GM15510 (cell line): Measurements from ENCODE around the gene GGA1.
A peak's percentile ranks its signal among the peaks of the same experiment; 100 is the strongest.

Experiments
- POLR2A ChIP-seq: IDR thresholded peaks from 3 replicates; pipeline ENCODE4 v1.6.1; 2011; ENCODE audit warnings: borderline replicate concordance; ENCODE audit not compliant: insufficient read length; ENCODE audit errors: extremely low read depth

Gene GGA1

DNA sequence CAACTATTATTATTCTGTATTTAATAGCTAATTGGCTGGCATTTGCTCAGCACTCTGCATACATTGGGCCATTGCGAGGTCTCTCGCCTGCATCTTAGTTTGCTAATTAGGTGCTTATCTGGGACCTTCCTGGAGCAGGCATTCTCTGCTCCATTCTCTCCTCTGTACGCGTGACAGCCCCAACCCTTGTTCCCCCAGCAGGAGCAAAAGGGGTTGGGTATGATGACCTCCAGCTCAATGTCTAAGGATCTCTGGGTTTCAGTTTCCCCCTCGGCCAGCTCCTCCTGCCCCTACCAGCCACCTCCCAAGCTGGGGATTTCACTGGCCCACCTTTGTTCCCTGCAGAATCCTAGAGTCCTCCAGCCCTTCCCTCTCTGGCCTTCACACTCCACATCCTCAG lies 19.0 kb upstream of the GGA1 start:
- TF ChIP-seq POLR2A, result no peak

- no peak for TF ChIP-seq POLR2A
These were observed 16.7 kb upstream of the GGA1 start for GRCh38 chr22:37591823-37592404.

GRCh38 chr22:37594237-37594636 lies 14.4 kb upstream of the GGA1 start:
- TF ChIP-seq POLR2A, result no peak

GRCh38 chr22:37599153-37599552 lies 9.5 kb upstream of the GGA1 start:
- no peak for TF ChIP-seq POLR2A

DNA sequence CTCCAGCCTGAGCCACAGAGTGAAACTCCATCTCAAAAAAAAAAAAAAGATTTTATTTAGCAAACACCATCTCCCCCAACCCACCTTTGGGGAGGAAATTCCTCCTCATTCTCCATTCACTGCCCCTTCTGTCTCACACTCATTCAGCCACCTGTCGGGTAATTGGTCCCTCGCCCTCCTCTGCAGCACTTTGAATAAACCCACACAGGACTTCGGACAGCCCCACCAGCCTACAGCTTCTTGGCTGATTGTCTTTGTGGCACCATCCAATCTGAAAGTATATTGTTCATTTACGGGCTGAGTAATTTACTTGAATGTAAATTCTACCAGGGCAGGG lies 7.5 kb upstream of the GGA1 start:
- TF ChIP-seq POLR2A, result no peak

- no peak for TF ChIP-seq POLR2A
These were observed 6.8 kb upstream of the GGA1 start for GRCh38 chr22:37601540-37602442.

GRCh38 chr22:37604074-37604473 lies 4.6 kb upstream of the GGA1 start:
- no peak for TF ChIP-seq POLR2A

- no peak for TF ChIP-seq POLR2A
These were observed 3.8 kb upstream of the GGA1 start for GRCh38 chr22:37604875-37605274.

GRCh38 chr22:37607010-37607934 lies 1.4 kb upstream of the GGA1 start:
- no peak for TF ChIP-seq POLR2A

- no peak for TF ChIP-seq POLR2A
These were observed 628 bp upstream of the GGA1 start for GRCh38 chr22:37607935-37608476.

- TF ChIP-seq POLR2A, result peak; percentile 21
These were observed 862 bp downstream of the GGA1 start for GRCh38 chr22:37609240-37610152.

DNA sequence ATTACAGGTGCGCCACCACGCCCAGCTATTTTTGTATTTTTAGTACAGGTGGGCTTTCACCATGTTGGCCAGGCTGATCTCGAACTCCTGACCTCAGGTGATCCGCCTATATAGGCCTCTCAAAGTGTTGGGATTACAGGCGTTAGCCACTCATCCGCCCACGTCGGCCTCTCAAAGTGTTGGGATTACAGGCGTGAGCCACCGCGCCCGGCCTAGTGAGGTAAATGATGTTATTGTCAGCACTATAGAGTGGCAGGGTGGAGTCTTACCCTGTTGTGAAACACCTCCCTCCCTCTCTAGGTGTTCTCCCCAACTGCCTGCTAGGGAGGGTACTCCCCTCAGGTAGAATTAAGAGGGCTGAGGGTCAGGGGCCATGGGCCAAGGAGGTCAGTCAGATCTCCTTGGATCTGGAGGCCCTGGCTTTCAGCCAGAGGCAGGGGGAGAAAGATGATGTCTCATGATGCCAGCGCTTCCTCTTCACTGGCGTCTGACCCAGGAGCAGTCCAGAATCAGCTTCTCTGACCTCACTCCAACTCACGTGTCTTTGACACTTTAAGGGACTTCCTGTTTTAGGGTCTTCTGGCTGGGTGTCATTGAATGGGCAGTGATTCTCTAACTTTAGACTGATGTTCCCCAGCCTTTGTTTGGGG lies 2.0 kb downstream of the GGA1 start:
- TF ChIP-seq POLR2A, result no peak

DNA sequence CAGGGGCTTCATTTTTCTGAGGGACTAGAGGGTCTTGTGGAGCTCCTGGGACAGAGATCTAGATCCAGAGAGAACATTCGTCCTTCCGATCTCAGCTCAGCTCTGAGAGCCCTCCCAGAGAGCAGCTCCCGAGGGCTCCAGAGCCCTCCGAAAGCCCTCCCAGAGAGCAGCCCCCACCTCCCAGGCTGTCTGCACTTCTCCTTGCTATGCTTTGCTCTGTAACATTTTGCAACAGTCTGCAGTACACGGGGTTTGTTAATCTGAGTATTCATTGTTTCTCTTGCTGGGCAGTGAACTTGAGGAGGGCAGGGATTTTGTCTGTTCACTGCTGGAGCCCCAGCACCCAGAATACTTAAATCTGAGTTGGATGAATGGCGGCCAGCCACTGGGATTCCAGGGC lies 2.6 kb downstream of the GGA1 start:
- TF ChIP-seq POLR2A, result no peak
